Loucy (cell line): ENCODE results near the gene ASB1.
"Not testable (repeated sequence)": the region's sequence is repeated elsewhere in the genome, so short reads cannot be mapped to it uniquely, and the experiment has no call there.

ENCODE experiments used
- CTCF ChIP-seq: fragments of 200-600 bp; sonication (generic); conservative IDR thresholded peaks from 2 replicates; pipeline ENCODE4 v1.5.1; 2014; ENCODE audit warnings: mild to moderate bottlenecking, antibody characterized with exemption, low read length
- EZH2phosphoT487 ChIP-seq: fragments of 200-600 bp; IDR thresholded peaks from 2 replicates; pipeline ENCODE4 v1.6.1; 2018; ENCODE audit warnings: antibody characterized with exemption, mild to moderate bottlenecking, moderate library complexity, borderline replicate concordance

DNA sequence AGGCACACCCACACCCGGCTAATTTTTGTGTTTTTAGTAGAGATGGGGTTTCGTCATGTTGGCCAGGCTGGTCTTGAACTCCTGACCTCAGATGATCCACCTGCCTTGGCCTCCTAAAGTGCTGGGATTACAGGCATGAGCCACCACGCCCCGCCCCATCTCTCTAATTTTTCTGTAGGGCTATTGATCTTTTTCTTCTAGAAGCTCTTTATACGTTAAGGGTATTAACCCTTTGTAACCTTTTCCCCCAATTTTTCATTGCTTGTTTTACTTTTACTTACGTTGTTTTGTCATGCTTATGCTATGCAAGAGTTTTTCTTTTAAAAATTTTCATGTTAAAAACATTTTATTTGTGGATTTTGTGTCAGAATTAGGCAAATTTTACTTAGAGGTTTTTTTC, 15.5 kb downstream of the ASB1 start:
- TF ChIP-seq CTCF, EZH2phosphoT487: not testable (repeated sequence)
